Liver (tissue), 9 donors: ENCODE results near the gene KIF12. TPM values are rescaled to one million over a fixed set of nuclear protein-coding genes. Genes with fewer than 3 reads are reported as not detected.

Experiments used
- DNase-seq: peaks from one replicate; pipeline ENCODE4 v3.0.0-alpha.2; 2017; ENCODE audit warnings: low spot score
- H3K27ac ChIP-seq, 2 donors: one replicate each; pipeline ENCODE4 v1.7.0; 2013; ENCODE audit warnings: inconsistent platforms in 2 of 2, low read length in 2 of 2, control low read depth in 1 of 2, low read depth in 1 of 2, mild to moderate bottlenecking in 1 of 2
- H3K27me3 ChIP-seq, 4 donors: one replicate each; pipeline versions ENCODE4 v1.6.1 to v1.7.0; 2013; ENCODE audit warnings: low read length in 3 of 4, inconsistent platforms in 1 of 4, mild to moderate bottlenecking in 1 of 4, moderate library complexity in 1 of 4; ENCODE audit not compliant: control insufficient read depth in 4 of 4, insufficient read depth in 4 of 4
- H3K36me3 ChIP-seq, 4 donors: one replicate each; pipeline versions ENCODE4 v1.6.1 to v1.7.0; 2013; ENCODE audit warnings: low read length in 3 of 4, mild to moderate bottlenecking in 3 of 4, low read depth in 1 of 4, moderate library complexity in 1 of 4; ENCODE audit not compliant: control insufficient read depth in 4 of 4, insufficient read depth in 3 of 4
- H3K4me1 ChIP-seq, 4 donors: one replicate each; pipeline versions ENCODE4 v1.6.1 to v1.7.0; 2013; ENCODE audit warnings: low read length in 3 of 4, mild to moderate bottlenecking in 3 of 4, moderate library complexity in 1 of 4; ENCODE audit not compliant: control insufficient read depth in 4 of 4, insufficient read depth in 4 of 4
- H3K4me3 ChIP-seq, 3 donors: one replicate each; pipeline versions ENCODE4 v1.6.1 to v1.7.0; 2013; ENCODE audit warnings: low read length in 3 of 3, control low read depth in 1 of 3, low read depth in 1 of 3, mild to moderate bottlenecking in 1 of 3
- H3K9ac ChIP-seq, 2 donors: one replicate each; pipeline ENCODE4 v1.7.0; 2013; ENCODE audit warnings: low read length in 2 of 2, mild to moderate bottlenecking in 2 of 2, moderate library complexity in 2 of 2, control low read depth in 1 of 2, low read depth in 1 of 2
- H3K9me3 ChIP-seq, 4 donors: one replicate each; pipeline versions ENCODE4 v1.6.1 to v1.7.0; 2013; ENCODE audit warnings: low read length in 3 of 4; ENCODE audit not compliant: control insufficient read depth in 4 of 4
- CTCF ChIP-seq: fragments of 150-350 bp; IDR thresholded peaks from 2 replicates; pipeline ENCODE4 v1.5.1; 2017; ENCODE audit warnings: improper control_type of control experiment, low read depth, low read length; ENCODE audit not compliant: missing input control
- FOXA2 ChIP-seq: IDR thresholded peaks from 2 replicates; pipeline ENCODE4 v1.6.1; 2016; ENCODE audit warnings: antibody characterized with exemption
- GABPA ChIP-seq, 2 donors: IDR thresholded peaks in 1 of 2; conservative IDR thresholded peaks in 1 of 2; 2 replicates each; pipeline ENCODE4 v1.6.1; 2016; ENCODE audit warnings: antibody characterized with exemption in 2 of 2, mild to moderate bottlenecking in 1 of 2, moderate library complexity in 1 of 2
- HNF4A ChIP-seq, 2 donors: conservative IDR thresholded peaks; 2 replicates each; pipeline ENCODE4 v1.6.1; 2016; ENCODE audit warnings: antibody characterized with exemption in 2 of 2, mild to moderate bottlenecking in 2 of 2
- HNF4G ChIP-seq: IDR thresholded peaks from 2 replicates; pipeline ENCODE4 v1.6.1; 2016; ENCODE audit warnings: antibody characterized with exemption
- JUND ChIP-seq, 2 donors: IDR thresholded peaks; 2 replicates each; pipeline ENCODE4 v1.6.1; 2016; ENCODE audit warnings: antibody characterized with exemption in 2 of 2
- MAX ChIP-seq: IDR thresholded peaks from 2 replicates; pipeline ENCODE4 v1.6.1; 2016; ENCODE audit warnings: antibody characterized with exemption
- NR2F2 ChIP-seq: IDR thresholded peaks from 2 replicates; pipeline ENCODE4 v1.6.1; 2016; ENCODE audit warnings: antibody characterized with exemption
- RAD21 ChIP-seq, 2 donors: IDR thresholded peaks; 2 replicates each; pipeline ENCODE4 v1.6.1; 2016; ENCODE audit warnings: antibody characterized with exemption in 2 of 2, mild to moderate bottlenecking in 2 of 2
- RXRA ChIP-seq, 2 donors: IDR thresholded peaks; 2 replicates each; pipeline ENCODE4 v1.6.1; 2017 to 2018; ENCODE audit warnings: antibody characterized with exemption in 2 of 2, mild to moderate bottlenecking in 1 of 2
- SP1 ChIP-seq: IDR thresholded peaks from 2 replicates; pipeline ENCODE4 v1.6.1; 2018; ENCODE audit warnings: antibody characterized with exemption, mild to moderate bottlenecking
- TAF1 ChIP-seq: conservative IDR thresholded peaks from 2 replicates; pipeline ENCODE4 v1.6.1; 2016; ENCODE audit warnings: antibody characterized with exemption, mild to moderate bottlenecking
- YY1 ChIP-seq: IDR thresholded peaks from 2 replicates; pipeline ENCODE4 v1.6.1; 2016; ENCODE audit warnings: antibody characterized with exemption, mild to moderate bottlenecking
- ZBTB33 ChIP-seq: IDR thresholded peaks from 2 replicates; pipeline ENCODE4 v1.6.1; 2016; ENCODE audit warnings: antibody characterized with exemption
- WGBS: extraction: QIAGEN DNeasy Blood & Tissue Kit; methylation state at CpG from one replicate; pipeline ENCODE4 v1.1.7; 2013; 5-methylcytosine and 5-hydroxymethylcytosine counted together
- polyA plus RNA-seq, 2 donors: library from polyadenylated mRNA; stranded (reverse) in 1 of 2; unstranded in 1 of 2; fragments of 200-250 nt in 1 of 2; fragments of >200 nt in 1 of 2; fragmentation: Nextera tagmentation in 1 of 2; extraction: Ambion mirVana in 1 of 2; gene quantifications; one replicate each; pipeline versions ENCODE4 v1.2.1 to v1.2.3, GENCODE V29; 2013 to 2015
- total RNA-seq, 2 donors: library from RNA; depleted of rRNA; stranded (reverse); fragments of >200 nt; gene quantifications; one replicate each; pipeline ENCODE4 v1.2.3, GENCODE V29; 2014
- TF ChIP-seq, protein P1 (sequence below): IDR thresholded peaks from 2 replicates; pipeline ENCODE4 v1.6.1; 2016; ENCODE audit warnings: antibody characterized with exemption
- TF ChIP-seq, protein P2 (sequence below): IDR thresholded peaks from 2 replicates; pipeline ENCODE4 v1.6.1; 2016; ENCODE audit warnings: antibody characterized with exemption, mild to moderate bottlenecking
- donor health status: healthy.
- donor health status: healthy.
- donor health status: healthy.
- donor health status: healthy.
- donor health status: healthy.

KIF12 gene
- total and polyA plus RNA-seq, 4 donors, result 2.9 to 11.8 (median 7.7) TPM

GRCh38 chr9:114123031-114123977 lies 24.2 kb upstream of the KIF12 start:
- no peak overlapping the region for H3K9ac ChIP-seq
- H3K4me3 ChIP-seq, result no peak overlapping the region
- H3K27ac ChIP-seq, result no peak overlapping the region
- H3K36me3 ChIP-seq, result no peaks in the 10 kb centered on the region
- peaks cover 0 to 35% (median 25%) of the 10 kb centered on the region in 4 donors for H3K4me1 ChIP-seq
- DNase-seq, result no peak
- peak; percentile 73 for TF ChIP-seq HNF4G
- TF ChIP-seq NR2F2, result no peak
- no peak for TF ChIP-seq FOXA2
- no peak for TF ChIP-seq RAD21 (IDR thresholded peaks at IDR 0.05)
- TF ChIP-seq RXRA (IDR thresholded peaks at IDR 0.05), result peak; percentile 45 to 61
- TF ChIP-seq YY1, result no peak
- no peak for TF ChIP-seq ZBTB33
- TF ChIP-seq GABPA (IDR thresholded peaks at IDR 0.05 in 1 of 2, conservative IDR thresholded peaks at IDR 0.05 in 1 of 2), result no peak
- TF ChIP-seq HNF4A (conservative IDR thresholded peaks at IDR 0.05), result peak; percentile 91 to 92
- TF ChIP-seq, protein P1, sequence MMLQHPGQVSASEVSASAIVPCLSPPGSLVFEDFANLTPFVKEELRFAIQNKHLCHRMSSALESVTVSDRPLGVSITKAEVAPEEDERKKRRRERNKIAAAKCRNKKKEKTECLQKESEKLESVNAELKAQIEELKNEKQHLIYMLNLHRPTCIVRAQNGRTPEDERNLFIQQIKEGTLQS, result no peak
- peak; percentile 12 for TF ChIP-seq MAX
- peak; percentile 62 for TF ChIP-seq SP1
- no peaks in the 10 kb centered on the region for H3K9me3 ChIP-seq
- no peaks in the 10 kb centered on the region for H3K27me3 ChIP-seq
- WGBS, result 72% methylated on average over 9 of the region's 9 CpGs

DNA sequence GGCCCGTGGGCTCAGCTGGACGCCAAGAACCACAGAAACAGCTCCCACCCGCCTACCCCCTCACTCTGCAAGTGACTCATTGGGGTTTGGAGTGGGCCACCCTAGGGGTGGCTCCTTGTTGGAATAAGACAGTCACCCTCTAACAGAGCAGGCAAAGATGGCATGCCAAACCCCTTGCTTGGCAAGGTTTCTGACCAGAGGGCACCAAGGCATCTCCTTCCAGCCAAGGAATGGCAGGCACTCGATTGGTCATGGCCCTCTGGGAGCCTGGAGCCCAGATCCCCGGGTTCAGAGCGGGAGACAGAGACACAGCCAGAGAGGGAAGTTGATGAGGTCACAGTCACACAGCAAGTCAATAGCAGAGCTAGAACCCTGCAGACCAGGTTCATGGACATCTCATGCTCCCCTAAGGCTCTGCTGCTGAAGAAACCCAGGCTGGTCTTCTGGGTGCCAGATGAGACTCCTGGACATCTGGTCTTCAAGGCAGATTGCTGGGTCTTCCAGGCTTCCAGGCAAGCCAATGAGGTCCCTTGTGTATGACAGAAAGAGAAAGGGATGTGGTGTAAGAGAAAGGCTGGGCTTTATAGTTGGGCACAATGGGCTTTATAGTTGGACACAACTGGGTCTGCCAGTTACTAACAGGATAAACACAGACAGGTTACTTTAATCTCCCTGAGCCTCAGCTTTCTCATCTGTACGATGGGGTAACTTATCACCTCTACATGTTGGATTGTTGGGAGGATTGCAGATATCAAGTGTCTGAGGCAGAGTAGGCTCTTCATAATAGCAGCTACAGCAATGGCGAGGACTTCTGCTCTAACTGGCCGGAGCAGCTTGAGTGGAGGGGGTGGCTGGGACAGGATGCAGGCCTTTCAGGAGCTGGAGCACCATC lies 23.3 kb upstream of the KIF12 start:
- H3K9ac ChIP-seq, result no peak overlapping the region
- DNase-seq, result no peak
- H3K27me3 ChIP-seq, result no peaks in the 10 kb centered on the region
- H3K4me3 ChIP-seq, result no peak overlapping the region
- 92% methylated on average over 9 of the region's 9 CpGs for WGBS
- no peak overlapping the region for H3K27ac ChIP-seq
- no peaks in the 10 kb centered on the region for H3K36me3 ChIP-seq
- H3K9me3 ChIP-seq, result no peaks in the 10 kb centered on the region
- H3K4me1 ChIP-seq, result peaks cover 0 to 44% (median 35%) of the 10 kb centered on the region in 4 donors
- TF ChIP-seq GABPA (IDR thresholded peaks at IDR 0.05 in 1 of 2, conservative IDR thresholded peaks at IDR 0.05 in 1 of 2) (no peak), HNF4A (conservative IDR thresholded peaks at IDR 0.05) (no peak), SP1 (no peak), RXRA (IDR thresholded peaks at IDR 0.05) (no peak), HNF4G (no peak), ZBTB33 (no peak), FOXA2 (no peak), YY1 (no peak), MAX (no peak), RAD21 (IDR thresholded peaks at IDR 0.05) (no peak), CTCF (no peak), NR2F2 (no peak), JUND (IDR thresholded peaks at IDR 0.05) (no peak), TAF1 (no peak)
- TF ChIP-seq, protein P2, sequence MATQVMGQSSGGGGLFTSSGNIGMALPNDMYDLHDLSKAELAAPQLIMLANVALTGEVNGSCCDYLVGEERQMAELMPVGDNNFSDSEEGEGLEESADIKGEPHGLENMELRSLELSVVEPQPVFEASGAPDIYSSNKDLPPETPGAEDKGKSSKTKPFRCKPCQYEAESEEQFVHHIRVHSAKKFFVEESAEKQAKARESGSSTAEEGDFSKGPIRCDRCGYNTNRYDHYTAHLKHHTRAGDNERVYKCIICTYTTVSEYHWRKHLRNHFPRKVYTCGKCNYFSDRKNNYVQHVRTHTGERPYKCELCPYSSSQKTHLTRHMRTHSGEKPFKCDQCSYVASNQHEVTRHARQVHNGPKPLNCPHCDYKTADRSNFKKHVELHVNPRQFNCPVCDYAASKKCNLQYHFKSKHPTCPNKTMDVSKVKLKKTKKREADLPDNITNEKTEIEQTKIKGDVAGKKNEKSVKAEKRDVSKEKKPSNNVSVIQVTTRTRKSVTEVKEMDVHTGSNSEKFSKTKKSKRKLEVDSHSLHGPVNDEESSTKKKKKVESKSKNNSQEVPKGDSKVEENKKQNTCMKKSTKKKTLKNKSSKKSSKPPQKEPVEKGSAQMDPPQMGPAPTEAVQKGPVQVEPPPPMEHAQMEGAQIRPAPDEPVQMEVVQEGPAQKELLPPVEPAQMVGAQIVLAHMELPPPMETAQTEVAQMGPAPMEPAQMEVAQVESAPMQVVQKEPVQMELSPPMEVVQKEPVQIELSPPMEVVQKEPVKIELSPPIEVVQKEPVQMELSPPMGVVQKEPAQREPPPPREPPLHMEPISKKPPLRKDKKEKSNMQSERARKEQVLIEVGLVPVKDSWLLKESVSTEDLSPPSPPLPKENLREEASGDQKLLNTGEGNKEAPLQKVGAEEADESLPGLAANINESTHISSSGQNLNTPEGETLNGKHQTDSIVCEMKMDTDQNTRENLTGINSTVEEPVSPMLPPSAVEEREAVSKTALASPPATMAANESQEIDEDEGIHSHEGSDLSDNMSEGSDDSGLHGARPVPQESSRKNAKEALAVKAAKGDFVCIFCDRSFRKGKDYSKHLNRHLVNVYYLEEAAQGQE, result no peak
- TF ChIP-seq, protein P1, result no peak
